Thoracic aorta (tissue), 2 donors: Measurements from ENCODE around the gene F11. TPM values are rescaled to one million over a fixed set of nuclear protein-coding genes. Genes with fewer than 3 reads are reported as not detected.
A peak's percentile ranks its signal among the peaks of the same experiment; 100 is the strongest.

Experiments
- ATAC-seq: fragments of 150-250 bp; one replicate; pipeline ENCODE4 v1.8.0; 2017; ENCODE audit warnings: low read depth; ENCODE audit not compliant: insufficient number of reproducible peaks, low FRiP score
- DNase-seq: peaks from one replicate; pipeline ENCODE4 v3.0.0-alpha.2; 2020; ENCODE audit warnings: low spot score
- H3K27ac ChIP-seq, 2 donors: fragments of 200-600 bp; sonication (generic); 1 replicate in 1 of 2; 2 replicates in 1 of 2; pipeline ENCODE4 v1.5.1; 2016; ENCODE audit warnings: mild to moderate bottlenecking in 2 of 2, moderate library complexity in 2 of 2
- H3K27me3 ChIP-seq: fragments of 200-600 bp; sonication (generic); replicated peaks from 2 replicates; pipeline ENCODE4 v1.6.0; 2016; ENCODE audit warnings: mild to moderate bottlenecking; ENCODE audit not compliant: insufficient read depth
- H3K36me3 ChIP-seq: fragments of 200-600 bp; sonication (generic); one replicate; pipeline ENCODE4 v1.5.1; 2016
- H3K4me1 ChIP-seq, 2 donors: fragments of 200-600 bp; sonication (generic); 1 replicate in 1 of 2; 2 replicates in 1 of 2; pipeline versions ENCODE4 v1.5.1 to v1.6.0; 2016; ENCODE audit warnings: low read depth in 2 of 2, mild to moderate bottlenecking in 1 of 2; ENCODE audit not compliant: control insufficient read depth in 1 of 2
- H3K4me3 ChIP-seq: fragments of 200-600 bp; sonication (generic); 2 replicates; pipeline ENCODE4 v1.5.1; 2016; ENCODE audit warnings: mild to moderate bottlenecking
- H3K9me3 ChIP-seq: fragments of 200-600 bp; sonication (generic); 2 replicates; pipeline ENCODE4 v1.5.1; 2016
- CTCF ChIP-seq: fragments of 200-600 bp; sonication (generic); IDR thresholded peaks from one replicate; pipeline ENCODE4 v1.5.1; 2019; ENCODE audit warnings: antibody characterized with exemption
- total RNA-seq, 2 donors: library from RNA; depleted of rRNA; stranded (reverse); fragments of >200 nt; gene quantifications; one replicate each; pipeline versions ENCODE4 v1.1.0 to v1.2.3, GENCODE V29; 2016

F11 gene
- total RNA-seq, 2 donors from 2014 or later: not detected

- DNase-seq (no peak), ATAC-seq (no peak)
- TF ChIP-seq CTCF: peak; percentile 53
- Histone ChIP-seq H3K36me3 (no peaks in the 10 kb centered on the region), H3K27me3 (no peaks in the 10 kb centered on the region), H3K27ac (no peak overlapping the region), H3K9me3 (no peaks in the 10 kb centered on the region), H3K4me3 (no peak overlapping the region), H3K4me1 (no peaks in the 10 kb centered on the region)
Observed at GRCh38 chr4:186297013-186297645, 31.1 kb downstream of the F11 start.

GRCh38 chr4:186298031-186298647 is 32.1 kb downstream of the F11 start:
- TF ChIP-seq CTCF: no peak
- ATAC-seq (no peak), DNase-seq (no peak)
- H3K9me3 ChIP-seq: no peaks in the 10 kb centered on the region
- H3K27ac ChIP-seq: no peak overlapping the region
- no peak overlapping the region for H3K4me3 ChIP-seq
- H3K36me3 ChIP-seq: no peaks in the 10 kb centered on the region
- no peaks in the 10 kb centered on the region for H3K4me1 ChIP-seq
- no peaks in the 10 kb centered on the region for H3K27me3 ChIP-seq

DNA sequence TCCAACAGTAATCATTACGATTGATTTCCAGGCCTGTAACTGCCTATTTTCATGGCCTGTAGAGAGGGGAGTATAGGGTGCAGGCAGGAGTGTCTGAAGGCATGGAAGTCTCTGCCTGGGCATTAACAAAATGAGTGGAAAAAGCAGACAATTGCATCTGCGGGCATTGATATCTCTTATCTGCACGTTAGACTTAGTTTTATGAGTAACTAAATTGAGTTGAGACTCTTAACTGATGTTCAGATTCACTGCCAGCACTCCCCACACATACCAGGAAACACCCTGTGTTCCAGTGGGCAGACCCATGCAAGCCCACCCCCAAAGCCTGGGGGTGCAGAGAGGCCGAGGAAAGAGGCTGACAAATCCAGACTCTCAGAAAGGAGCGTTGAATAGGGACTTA is 33.3 kb downstream of the F11 start:
- DNase-seq: no peak

GRCh38 chr4:186300659-186301390 is 34.8 kb downstream of the F11 start:
- no peaks in the 10 kb centered on the region for H3K27me3 ChIP-seq
- DNase-seq: no peak
- H3K4me3 ChIP-seq: no peak overlapping the region

More for the DNA sequence above, 33.3 kb downstream of the F11 start:
- Histone ChIP-seq H3K4me3 (no peak overlapping the region), H3K4me1 (no peaks in the 10 kb centered on the region), H3K27ac (no peak overlapping the region), H3K27me3 (no peaks in the 10 kb centered on the region), H3K9me3 (no peaks in the 10 kb centered on the region), H3K36me3 (no peaks in the 10 kb centered on the region)
- TF ChIP-seq CTCF: no peak
- ATAC-seq: no peak

More at GRCh38 chr4:186300659-186301390, 34.8 kb downstream of the F11 start:
- no peaks in the 10 kb centered on the region for H3K4me1 ChIP-seq
- no peak for ATAC-seq
- no peak overlapping the region for H3K27ac ChIP-seq
- H3K36me3 ChIP-seq: no peaks in the 10 kb centered on the region
- no peaks in the 10 kb centered on the region for H3K9me3 ChIP-seq
- TF ChIP-seq CTCF: no peak
